HG03159 (cell line): ENCODE measurements around the gene PRR36.

Source experiments
- ATAC-seq: cut with Tn5 transposase; IDR thresholded peaks from one replicate; pipeline ENCODE4 v1.9.1; 2021; ENCODE audit warnings: mild to moderate bottlenecking, moderate library complexity; ENCODE audit not compliant: unreplicated experiment

PRR36 gene

GRCh38 chr19:7820588-7820987 is 53.6 kb downstream of the PRR36 start:
- ATAC-seq = no peak

GRCh38 chr19:7819337-7819736 is 54.9 kb downstream of the PRR36 start:
- ATAC-seq = no peak

GRCh38 chr19:7818806-7819205 is 55.4 kb downstream of the PRR36 start:
- no peak for ATAC-seq
